ENCODE data around the gene USP13.
"Not testable (repeated sequence)": the region's sequence is repeated elsewhere in the genome, so short reads cannot be mapped to it uniquely, and the experiment has no call there.

USP13 gene, protein sequence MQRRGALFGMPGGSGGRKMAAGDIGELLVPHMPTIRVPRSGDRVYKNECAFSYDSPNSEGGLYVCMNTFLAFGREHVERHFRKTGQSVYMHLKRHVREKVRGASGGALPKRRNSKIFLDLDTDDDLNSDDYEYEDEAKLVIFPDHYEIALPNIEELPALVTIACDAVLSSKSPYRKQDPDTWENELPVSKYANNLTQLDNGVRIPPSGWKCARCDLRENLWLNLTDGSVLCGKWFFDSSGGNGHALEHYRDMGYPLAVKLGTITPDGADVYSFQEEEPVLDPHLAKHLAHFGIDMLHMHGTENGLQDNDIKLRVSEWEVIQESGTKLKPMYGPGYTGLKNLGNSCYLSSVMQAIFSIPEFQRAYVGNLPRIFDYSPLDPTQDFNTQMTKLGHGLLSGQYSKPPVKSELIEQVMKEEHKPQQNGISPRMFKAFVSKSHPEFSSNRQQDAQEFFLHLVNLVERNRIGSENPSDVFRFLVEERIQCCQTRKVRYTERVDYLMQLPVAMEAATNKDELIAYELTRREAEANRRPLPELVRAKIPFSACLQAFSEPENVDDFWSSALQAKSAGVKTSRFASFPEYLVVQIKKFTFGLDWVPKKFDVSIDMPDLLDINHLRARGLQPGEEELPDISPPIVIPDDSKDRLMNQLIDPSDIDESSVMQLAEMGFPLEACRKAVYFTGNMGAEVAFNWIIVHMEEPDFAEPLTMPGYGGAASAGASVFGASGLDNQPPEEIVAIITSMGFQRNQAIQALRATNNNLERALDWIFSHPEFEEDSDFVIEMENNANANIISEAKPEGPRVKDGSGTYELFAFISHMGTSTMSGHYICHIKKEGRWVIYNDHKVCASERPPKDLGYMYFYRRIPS

DNA sequence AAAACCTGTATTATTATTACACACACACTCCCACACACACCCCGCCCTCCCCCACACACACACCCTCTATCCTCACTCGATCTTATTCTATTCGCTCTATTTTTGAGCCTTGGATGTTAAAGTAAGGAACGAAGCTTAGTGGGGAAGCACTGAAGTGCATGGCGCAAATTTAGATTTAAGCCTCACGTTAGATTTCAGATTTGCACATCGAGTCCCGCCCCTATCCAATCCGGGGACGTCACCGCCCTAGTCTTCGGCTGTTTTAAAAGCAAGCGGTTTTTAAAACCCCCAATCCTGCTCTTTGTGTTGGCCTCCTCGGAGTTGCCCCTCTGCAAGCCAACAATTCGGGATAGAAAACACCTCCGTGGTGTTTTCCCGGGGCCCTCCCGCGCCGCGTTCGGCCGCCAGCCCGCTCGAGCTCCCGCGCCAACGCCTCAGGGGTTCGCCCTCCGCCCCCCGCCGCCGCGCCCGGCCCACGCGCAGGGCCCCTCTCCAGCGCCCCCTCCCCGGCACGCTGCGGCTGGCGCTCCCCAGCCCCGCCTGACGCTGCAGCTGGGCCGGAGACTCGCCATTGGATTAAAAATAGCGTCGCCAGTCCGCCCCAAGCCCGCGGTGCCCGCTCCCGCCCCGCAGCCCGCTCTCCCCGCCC lies at the start of gene USP13:
TSS of gene USP13 (plus strand) at position 594 of the 649 bp plus-strand sequence. CDS start 186 bp downstream, outside the sequence.
- in situ Hi-C loops (cut with MboI; ENCODE audit: low sequenced_read_pairs), result no loop called here

- in situ Hi-C loops (cut with MboI; ENCODE audit: low sequenced_read_pairs), result no loop called here
Measured at GRCh38 chr3:179603321-179603720, 49.5 kb upstream of the USP13 start.

GRCh38 chr3:179603831-179604230 lies 49.0 kb upstream of the USP13 start:
- in situ Hi-C loops (cut with MboI; ENCODE audit: low sequenced_read_pairs), result no loop called here

DNA sequence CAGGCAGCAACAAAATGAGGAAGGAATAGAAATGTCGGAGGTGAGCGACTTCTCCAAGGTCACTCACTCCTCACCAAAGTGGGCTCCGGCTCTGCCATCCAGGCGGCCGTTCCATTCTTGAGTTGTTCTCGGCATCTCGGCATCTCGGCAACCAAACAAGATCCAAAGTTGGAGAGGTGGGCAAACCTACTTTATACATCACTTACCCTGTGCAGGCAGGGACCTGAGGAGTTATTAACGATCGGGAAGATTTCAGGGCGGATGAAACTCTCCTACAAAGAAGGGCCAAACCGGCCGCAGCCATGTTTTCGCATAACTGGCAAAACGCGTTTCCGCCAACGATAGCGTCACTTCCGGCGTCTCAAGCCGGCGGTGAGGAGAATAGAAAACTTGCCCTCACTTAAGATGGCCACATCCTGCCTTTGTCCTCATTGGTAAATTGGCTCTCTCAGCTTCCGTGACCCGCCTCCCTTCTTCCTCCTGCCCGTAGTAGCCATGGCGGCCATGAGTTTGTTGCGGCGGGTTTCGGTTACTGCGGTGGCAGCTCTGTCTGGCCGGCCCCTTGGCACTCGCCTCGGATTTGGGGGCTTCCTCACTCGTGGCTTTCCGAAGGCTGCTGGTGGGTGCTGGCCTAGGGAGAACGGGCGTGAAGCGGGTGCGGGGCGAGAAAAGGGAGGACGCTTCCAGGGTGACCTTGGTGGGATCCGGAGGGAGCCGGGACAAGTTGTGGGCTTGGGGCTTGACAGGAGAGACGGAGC lies 48.3 kb upstream of the USP13 start, which contains the start of the genes MRPL47 and NDUFB5:
TSS of gene MRPL47 (minus strand) at position 318 of the 758 bp plus-strand sequence. CDS start at position 304, 14 bp downstream.
TSS of gene NDUFB5 (plus strand) at position 474 of the 758 bp plus-strand sequence. CDS start at position 496, 22 bp downstream.
- in situ Hi-C loops (cut with MboI; ENCODE audit: low sequenced_read_pairs), result no loop called here

DNA sequence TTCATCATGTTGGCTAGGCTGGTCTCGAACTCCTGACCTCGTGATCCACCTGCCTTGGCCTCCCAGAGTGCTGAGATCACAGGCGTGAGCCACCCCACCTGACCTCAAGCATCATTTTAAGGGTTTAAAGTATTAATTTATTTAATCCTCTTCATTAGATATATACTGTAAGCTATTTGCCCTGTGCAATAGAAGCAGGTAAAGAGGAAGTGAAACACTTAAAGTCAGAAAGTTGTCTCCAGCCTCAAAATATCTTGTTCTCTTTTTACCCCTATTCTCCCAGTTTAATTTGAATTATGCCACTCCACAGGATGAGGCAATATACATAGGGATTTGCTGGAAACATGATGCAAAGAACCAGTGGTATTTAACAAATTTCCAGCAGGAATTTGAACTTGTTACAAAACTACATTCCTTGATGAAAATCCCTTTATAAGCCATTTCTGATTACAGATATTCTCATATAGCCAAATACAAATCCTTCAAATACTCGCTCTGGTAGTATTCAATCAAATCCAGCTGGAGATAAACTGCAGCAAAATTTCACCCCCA lies 46.2 kb upstream of the USP13 start:
- in situ Hi-C loops (cut with MboI; ENCODE audit: low sequenced_read_pairs), result no loop called here

GRCh38 chr3:179608931-179609720 lies 43.7 kb upstream of the USP13 start:
- in situ Hi-C loops (cut with MboI; ENCODE audit: low sequenced_read_pairs), result no loop called here

DNA sequence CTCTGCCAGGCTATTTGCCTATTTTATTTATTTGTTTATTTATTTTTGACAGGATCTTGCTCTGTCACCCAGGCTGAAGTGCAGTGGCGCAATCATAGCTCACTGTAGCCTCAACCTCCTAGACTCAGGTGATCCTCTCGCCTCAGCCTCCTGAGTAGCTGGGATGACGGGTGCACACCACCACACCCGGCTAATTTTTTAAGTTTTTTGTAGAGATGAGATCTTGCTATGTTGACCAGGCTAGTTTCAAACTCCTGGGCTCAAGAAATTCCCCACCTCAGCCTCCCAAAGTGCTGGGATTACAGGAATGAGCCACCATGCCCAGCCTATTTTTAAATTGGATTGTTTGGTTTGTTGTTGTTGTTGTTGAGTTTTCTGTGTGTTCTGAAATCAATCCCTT lies 42.8 kb upstream of the USP13 start:
- in situ Hi-C loops (cut with MboI; ENCODE audit: low sequenced_read_pairs), result no loop called here

DNA sequence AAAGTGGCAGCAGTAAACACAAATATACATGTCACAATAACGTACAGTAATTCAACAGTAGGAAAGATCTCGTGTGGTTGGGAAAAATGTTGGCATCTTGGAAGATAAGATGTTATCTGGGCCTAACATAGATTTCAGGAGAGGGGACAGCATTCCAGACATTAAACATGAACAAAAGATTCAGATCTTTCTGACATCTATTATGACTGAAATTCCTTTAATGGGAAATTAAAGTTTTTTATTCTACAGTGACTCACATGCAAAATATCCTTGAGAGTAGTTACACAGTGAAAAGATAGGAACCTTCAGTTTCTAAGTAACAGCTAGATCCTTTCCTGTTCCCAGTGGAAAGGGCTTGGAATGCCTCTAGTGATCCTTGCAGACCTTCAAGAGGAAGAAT lies 39.0 kb upstream of the USP13 start:
- in situ Hi-C loops (cut with MboI; ENCODE audit: low sequenced_read_pairs), result no loop called here

- in situ Hi-C loops (cut with MboI; ENCODE audit: low sequenced_read_pairs), result no loop called here
Measured at GRCh38 chr3:179615458-179616173, 37.2 kb upstream of the USP13 start.

GRCh38 chr3:179622023-179622422 lies 30.8 kb upstream of the USP13 start:
- in situ Hi-C loops (cut with MboI; ENCODE audit: low sequenced_read_pairs), result no loop called here

GRCh38 chr3:179624451-179624850 lies 28.4 kb upstream of the USP13 start:
- in situ Hi-C loops (cut with MboI; ENCODE audit: low sequenced_read_pairs), result no loop called here

- in situ Hi-C loops (cut with MboI; ENCODE audit: low sequenced_read_pairs), result no loop called here
Measured at GRCh38 chr3:179630753-179631451, 21.9 kb upstream of the USP13 start.

DNA sequence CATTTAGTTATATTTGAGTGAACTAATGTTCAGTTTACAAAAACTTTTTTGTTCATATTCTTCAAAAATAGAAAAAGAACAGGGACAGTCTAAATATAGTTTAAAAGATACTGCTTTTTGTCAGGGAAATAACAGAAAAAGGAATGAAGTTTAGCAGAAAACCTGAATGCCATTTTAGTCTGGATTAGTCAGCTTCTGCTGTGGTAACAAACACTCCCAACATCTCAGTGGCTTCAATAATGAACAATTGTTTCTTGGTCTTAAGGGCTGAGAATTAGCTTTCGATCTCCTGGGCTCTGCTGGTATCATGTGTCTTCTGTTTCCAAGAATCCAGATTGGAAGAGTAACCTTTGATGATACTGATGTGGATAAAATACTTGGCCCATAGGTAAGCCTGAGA lies 12.4 kb upstream of the USP13 start:
- in situ Hi-C loops (cut with MboI; ENCODE audit: low sequenced_read_pairs), result no loop called here

DNA sequence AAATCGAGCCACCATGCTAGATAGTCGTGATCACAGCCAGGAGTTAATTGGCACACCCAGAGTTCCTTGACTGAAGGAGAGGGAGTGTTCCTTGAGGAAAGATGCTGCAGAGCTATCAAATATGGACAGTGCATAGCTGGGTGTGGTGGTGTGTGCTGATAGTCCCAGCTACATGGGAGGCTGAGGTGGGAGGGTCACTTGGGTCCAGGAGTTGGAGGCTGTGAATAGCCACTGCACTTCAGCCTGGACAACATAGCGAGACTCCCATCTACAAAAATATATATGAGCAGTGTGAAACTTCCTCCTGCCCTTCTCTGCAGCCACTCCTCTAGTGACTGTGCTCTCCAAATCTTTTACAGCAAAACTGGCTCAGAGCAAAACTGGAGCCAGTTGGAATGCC lies 10.0 kb upstream of the USP13 start:
- in situ Hi-C loops (cut with MboI; ENCODE audit: low sequenced_read_pairs), result no loop called here

GRCh38 chr3:179643837-179644236 lies 9.0 kb upstream of the USP13 start:
- in situ Hi-C loops (cut with MboI; ENCODE audit: low sequenced_read_pairs), result not testable (repeated sequence)

- in situ Hi-C loops (cut with MboI; ENCODE audit: low sequenced_read_pairs), result no loop called here
Measured at GRCh38 chr3:179646177-179646576, 6.7 kb upstream of the USP13 start.

DNA sequence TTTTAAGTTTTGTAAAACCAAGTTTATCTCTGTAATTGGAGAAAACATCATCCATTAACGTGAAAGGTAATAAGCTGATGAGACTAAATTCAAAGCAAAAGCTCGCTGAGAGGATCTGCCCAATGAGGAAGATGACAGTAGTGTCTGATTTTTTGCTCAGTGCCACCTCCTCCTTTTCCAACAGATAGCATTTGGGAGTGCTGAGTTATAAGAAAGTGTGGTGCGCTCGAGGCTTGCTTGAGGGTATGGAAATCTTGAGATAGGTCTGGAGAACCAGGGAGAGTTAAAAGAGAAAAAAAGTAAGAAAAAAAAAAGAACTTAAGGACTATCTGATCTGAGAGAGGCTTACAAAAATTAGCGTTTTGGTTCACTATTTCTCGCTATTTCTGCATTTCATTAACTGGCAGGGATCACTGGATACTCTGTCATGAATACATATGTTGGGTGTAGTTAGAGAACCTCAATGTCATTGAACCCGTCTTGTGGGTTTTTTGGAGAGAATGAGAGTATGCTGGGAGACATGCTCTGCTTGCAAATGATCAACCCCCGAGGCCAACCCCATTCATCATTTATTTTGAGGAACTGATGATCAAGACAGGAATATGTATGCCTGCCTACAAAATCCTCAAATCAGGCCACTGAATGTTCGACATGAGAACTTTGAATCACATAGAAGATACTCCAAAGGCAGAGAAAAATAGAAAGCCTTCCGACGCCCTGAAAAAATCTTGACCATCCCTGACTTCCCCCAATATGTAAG lies 973 bp upstream of the USP13 start:
- in situ Hi-C loops (cut with MboI; ENCODE audit: low sequenced_read_pairs), result no loop called here
